ENCODE results near the gene SEC31A.

GRCh38 chr4:82921795-82922194 is 30.8 kb upstream of the SEC31A start:
- TF ChIP-seq CTCF (conservative IDR thresholded peaks at IDR 0.05; ENCODE audit: low read depth, low read length) (no peak), MAZ (IDR thresholded peaks at IDR 0.05; ENCODE audit: borderline replicate concordance, low read depth, low read length) (no peak), RAD21 (IDR thresholded peaks at IDR 0.05; ENCODE audit: low read length) (no peak)

All from IMR-90 (cell line).